Prostate gland (tissue), 2 donors: ENCODE results near the gene ECSCR. TPM values are rescaled to one million over a fixed set of nuclear protein-coding genes. Genes with fewer than 3 reads are reported as not detected.

ENCODE experiments used
- DNase-seq: peaks from one replicate; pipeline ENCODE4 v3.0.0-alpha.2; 2019; ENCODE audit warnings: low spot score
- H3K27ac ChIP-seq, 2 donors: fragments of 200-600 bp; sonication (generic); 2 replicates each; pipeline ENCODE4 v1.5.1; 2017 to 2019
- H3K27me3 ChIP-seq: fragments of 200-600 bp; sonication (generic); replicated peaks from 2 replicates; pipeline ENCODE4 v1.5.1; 2019; ENCODE audit not compliant: insufficient read depth
- H3K36me3 ChIP-seq, 2 donors: fragments of 200-600 bp; sonication (generic); 1 replicate in 1 of 2; 2 replicates in 1 of 2; pipeline versions ENCODE4 v1.5.1 to v1.8.1; 2017 to 2019
- H3K4me1 ChIP-seq: fragments of 200-600 bp; sonication (generic); replicated peaks from 2 replicates; pipeline ENCODE4 v1.5.1; 2019
- H3K4me3 ChIP-seq, 2 donors: fragments of 200-600 bp; sonication (generic); 2 replicates each; pipeline ENCODE4 v1.5.1; 2017 to 2019
- H3K9me3 ChIP-seq: fragments of 200-600 bp; sonication (generic); 2 replicates; pipeline ENCODE4 v1.5.1; 2017
- POLR2A ChIP-seq: fragments of 450-650 bp; IDR thresholded peaks from one replicate; pipeline ENCODE4 v1.6.1; 2016; ENCODE audit warnings: antibody characterized with exemption, mild to moderate bottlenecking
- POLR2AphosphoS5 ChIP-seq: sonication (generic); formaldehyde crosslinking; IDR thresholded peaks from one replicate; pipeline ENCODE4 v1.6.1; 2017; ENCODE audit warnings: antibody characterized with exemption
- WGBS: methylation state at CpG from one replicate; pipeline ENCODE4 v1.1.5; 2018; 5-methylcytosine and 5-hydroxymethylcytosine counted together
- intact Hi-C: fragments of 100-400 bp; cut with DNase I; formaldehyde crosslinking; loops from one replicate; pipeline ENCODE4 v1.14.2; 2022
- total RNA-seq, 2 donors: library from RNA; depleted of rRNA; stranded (reverse); fragments of >200 nt; gene quantifications; one replicate each; pipeline ENCODE4 v1.1.0, GENCODE V29; 2016
- TF ChIP-seq, protein P1 (sequence below), 4 experiments: fragments of 200-600 bp in 2 of 4; fragments of 450-650 bp in 2 of 4; sonication (generic) in 2 of 4; IDR thresholded peaks; 1 replicate in 3 of 4; 2 replicates in 1 of 4; pipeline ENCODE4 v1.5.1; 2016 to 2019; ENCODE audit warnings: antibody characterized with exemption in 4 of 4, mild to moderate bottlenecking in 2 of 4, moderate library complexity in 2 of 4

Gene ECSCR
- total RNA-seq, 2 donors from 2014 or later, result 5.3 to 6.7 TPM

DNA sequence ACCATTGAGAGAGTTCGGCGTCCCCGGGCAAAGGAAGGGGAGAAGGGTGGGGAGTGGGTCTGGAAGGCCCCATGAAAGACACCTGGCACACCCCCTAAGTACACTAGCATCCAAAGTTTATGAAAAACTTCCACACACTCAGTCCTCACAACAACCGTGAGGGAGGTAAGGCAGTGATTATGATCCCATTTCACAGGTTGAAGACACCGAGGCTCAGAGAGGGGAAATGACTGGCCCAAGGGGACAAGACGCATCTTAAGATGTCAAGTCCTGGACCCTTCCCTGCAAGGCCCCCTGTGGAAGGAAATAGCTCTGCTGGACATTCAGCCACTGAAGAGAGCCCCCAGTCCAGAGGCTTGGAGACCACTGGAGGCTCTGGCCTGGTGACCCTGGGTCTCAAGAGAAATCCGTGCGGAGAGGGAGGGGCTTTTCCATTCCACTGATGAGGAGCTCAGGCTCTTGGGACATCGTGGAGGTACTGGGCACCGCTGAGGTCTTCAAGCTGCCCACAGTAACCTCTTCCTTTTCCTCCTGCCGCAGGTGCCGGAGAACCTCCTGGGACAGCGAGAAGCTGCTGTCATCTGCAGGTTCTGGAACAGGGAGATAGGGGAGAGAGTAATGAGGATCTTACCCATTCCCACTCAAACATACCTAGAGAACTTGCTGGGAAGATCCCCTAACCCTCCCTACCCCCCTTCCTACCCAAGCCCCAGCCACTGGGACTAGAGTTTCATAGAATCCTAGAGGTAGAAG is 13.5 kb upstream of the ECSCR start:
- Histone ChIP-seq H3K36me3 (no peaks in the 10 kb centered on the region), H3K4me1 (no peaks in the 10 kb centered on the region), H3K27me3 (no peaks in the 10 kb centered on the region), H3K9me3 (no peaks in the 10 kb centered on the region), H3K4me3 (no peak overlapping the region), H3K27ac (no peak overlapping the region)
- intact Hi-C loops, result no loop called here
- 86% methylated on average over 13 of the region's 13 CpGs for WGBS
- no peak for DNase-seq
- TF ChIP-seq, protein P1, sequence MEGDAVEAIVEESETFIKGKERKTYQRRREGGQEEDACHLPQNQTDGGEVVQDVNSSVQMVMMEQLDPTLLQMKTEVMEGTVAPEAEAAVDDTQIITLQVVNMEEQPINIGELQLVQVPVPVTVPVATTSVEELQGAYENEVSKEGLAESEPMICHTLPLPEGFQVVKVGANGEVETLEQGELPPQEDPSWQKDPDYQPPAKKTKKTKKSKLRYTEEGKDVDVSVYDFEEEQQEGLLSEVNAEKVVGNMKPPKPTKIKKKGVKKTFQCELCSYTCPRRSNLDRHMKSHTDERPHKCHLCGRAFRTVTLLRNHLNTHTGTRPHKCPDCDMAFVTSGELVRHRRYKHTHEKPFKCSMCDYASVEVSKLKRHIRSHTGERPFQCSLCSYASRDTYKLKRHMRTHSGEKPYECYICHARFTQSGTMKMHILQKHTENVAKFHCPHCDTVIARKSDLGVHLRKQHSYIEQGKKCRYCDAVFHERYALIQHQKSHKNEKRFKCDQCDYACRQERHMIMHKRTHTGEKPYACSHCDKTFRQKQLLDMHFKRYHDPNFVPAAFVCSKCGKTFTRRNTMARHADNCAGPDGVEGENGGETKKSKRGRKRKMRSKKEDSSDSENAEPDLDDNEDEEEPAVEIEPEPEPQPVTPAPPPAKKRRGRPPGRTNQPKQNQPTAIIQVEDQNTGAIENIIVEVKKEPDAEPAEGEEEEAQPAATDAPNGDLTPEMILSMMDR (IDR thresholded peaks at IDR 0.05), result no peak
- TF ChIP-seq POLR2AphosphoS5 (no peak), POLR2A (no peak)

DNA sequence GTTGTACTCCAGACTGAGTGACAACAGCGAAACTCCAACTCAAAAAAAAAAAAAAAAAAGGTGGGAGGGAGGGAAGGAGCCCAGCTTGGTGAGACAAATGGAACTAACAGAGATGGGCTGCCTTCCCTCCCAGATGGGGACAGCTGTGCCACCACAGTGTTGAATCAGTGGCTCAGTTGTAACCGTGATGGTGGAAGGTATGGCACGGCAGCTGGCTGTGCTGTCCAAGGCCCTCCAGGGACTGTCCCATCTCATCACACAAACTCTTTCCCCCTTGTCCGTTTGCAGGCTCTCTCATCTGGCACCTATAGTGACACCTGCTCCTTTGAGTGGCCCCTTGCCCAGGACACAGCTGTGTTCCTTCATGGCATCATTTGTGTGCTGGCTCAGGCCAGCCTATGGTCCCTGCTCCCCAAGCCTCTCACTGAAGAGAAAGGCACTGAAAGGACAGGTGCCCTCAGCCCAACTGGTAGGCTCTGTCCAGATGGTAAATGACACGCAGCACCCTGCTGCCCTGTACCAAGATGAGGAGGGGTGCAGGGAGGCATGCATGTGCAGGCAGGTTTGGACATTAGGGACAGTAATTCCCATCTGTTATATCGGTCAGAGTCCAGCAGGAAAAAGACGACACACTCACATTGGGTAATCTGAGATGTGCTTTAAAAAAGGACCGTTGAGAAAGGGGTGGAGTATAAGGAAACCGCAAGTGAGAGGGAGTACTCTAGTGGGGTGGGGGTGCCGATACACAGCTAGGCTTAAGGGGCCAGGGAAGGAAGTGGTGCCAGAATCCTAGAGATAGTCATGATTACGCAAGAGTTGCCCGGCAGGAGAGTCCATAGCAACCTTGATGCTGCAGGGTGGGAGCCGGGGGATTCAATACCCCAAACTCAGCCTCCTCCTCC is 12.6 kb upstream of the ECSCR start:
- no peak overlapping the region for H3K4me3 ChIP-seq
- no peak for DNase-seq
- H3K27me3 ChIP-seq, result no peaks in the 10 kb centered on the region
- intact Hi-C loops, result no loop called here
- no peaks in the 10 kb centered on the region for H3K9me3 ChIP-seq
- no peaks in the 10 kb centered on the region for H3K4me1 ChIP-seq
- 42% methylated on average over 13 of the region's 13 CpGs for WGBS
- TF ChIP-seq, protein P1 (IDR thresholded peaks at IDR 0.05), result no peak
- TF ChIP-seq POLR2A, result no peak
- no peak for TF ChIP-seq POLR2AphosphoS5
- no peak overlapping the region for H3K27ac ChIP-seq
- H3K36me3 ChIP-seq, result no peaks in the 10 kb centered on the region

DNA sequence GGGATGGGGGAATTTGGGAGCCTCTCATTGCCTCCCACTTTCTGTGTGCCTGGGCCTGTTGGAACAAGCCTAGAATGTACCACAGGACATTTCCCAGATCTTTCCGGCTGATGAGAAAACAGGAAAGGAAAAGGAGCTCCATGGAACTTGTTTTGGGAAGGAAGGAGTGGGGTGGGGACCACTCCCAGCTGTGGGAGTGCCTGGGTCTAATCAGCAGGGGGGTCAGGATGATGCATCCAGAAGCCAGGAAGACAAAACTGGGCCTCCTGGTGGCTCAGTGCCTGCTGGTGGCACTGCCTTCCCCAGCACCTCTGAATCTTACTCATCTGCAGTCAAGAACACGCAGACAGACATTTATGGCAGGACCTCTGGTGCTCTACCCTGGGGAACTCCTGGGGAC is 11.0 kb upstream of the ECSCR start:
- peak overlapping the region in 1 of 2 donors; percentile 5 for H3K27ac ChIP-seq
- no peaks in the 10 kb centered on the region for H3K36me3 ChIP-seq
- TF ChIP-seq POLR2AphosphoS5, result no peak
- TF ChIP-seq, protein P1 (IDR thresholded peaks at IDR 0.05), result no peak
- no peak for TF ChIP-seq POLR2A
- intact Hi-C loops, result no loop called here
- H3K27me3 ChIP-seq, result no peaks in the 10 kb centered on the region
- H3K9me3 ChIP-seq, result no peaks in the 10 kb centered on the region
- WGBS, result 59% methylated on average over 2 of the region's 2 CpGs
- no peak overlapping the region for H3K4me3 ChIP-seq
- DNase-seq, result no peak
- H3K4me1 ChIP-seq, result no peaks in the 10 kb centered on the region

DNA sequence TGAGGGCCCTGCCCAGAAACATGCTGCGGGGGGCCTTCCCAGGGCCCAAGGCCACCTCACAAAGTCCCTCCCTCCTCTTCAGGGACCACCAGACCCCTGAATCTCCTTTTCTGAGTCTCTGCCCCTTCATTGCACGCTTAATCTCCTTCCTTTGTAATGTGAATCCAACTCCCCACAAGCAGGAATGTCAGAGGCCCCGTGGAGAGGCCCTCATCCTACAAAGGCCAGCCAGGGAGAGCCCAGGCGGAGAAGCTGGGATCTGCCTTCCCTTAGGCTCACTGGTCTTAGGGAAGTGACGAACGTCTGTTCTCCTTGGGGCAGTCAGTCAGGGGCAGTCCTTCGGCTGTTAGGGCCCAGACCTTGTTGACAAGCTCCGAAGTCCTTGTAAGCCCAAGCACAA is 10.6 kb upstream of the ECSCR start:
- H3K27ac ChIP-seq, result peak overlapping the region in 1 of 2 donors; percentile 5
- no peaks in the 10 kb centered on the region for H3K27me3 ChIP-seq
- no peaks in the 10 kb centered on the region for H3K36me3 ChIP-seq
- intact Hi-C loops, result no loop called here
- no peaks in the 10 kb centered on the region for H3K9me3 ChIP-seq
- H3K4me1 ChIP-seq, result no peaks in the 10 kb centered on the region
- TF ChIP-seq, protein P1 (IDR thresholded peaks at IDR 0.05), result no peak
- TF ChIP-seq POLR2AphosphoS5 (no peak), POLR2A (no peak)
- no peak for DNase-seq
- 61% methylated on average over 8 of the region's 8 CpGs for WGBS
- H3K4me3 ChIP-seq, result no peak overlapping the region
